Activated naive CD4-positive, alpha-beta T cell treated with Interleukin-2 at 50 U/mL for 16 hours (primary cell): ENCODE measurements around the gene RAD51B.
"Not testable (repeated sequence)": the region's sequence is repeated elsewhere in the genome, so short reads cannot be mapped to it uniquely, and the experiment has no call there.

Experiments used
- DNase-seq: peaks from one replicate; pipeline ENCODE4 v3.0.0-alpha.2; 2020

The RAD51B gene

GRCh38 chr14:68752271-68753006, 932.9 kb downstream of the RAD51B start:
- DNase-seq, result no peak

DNA sequence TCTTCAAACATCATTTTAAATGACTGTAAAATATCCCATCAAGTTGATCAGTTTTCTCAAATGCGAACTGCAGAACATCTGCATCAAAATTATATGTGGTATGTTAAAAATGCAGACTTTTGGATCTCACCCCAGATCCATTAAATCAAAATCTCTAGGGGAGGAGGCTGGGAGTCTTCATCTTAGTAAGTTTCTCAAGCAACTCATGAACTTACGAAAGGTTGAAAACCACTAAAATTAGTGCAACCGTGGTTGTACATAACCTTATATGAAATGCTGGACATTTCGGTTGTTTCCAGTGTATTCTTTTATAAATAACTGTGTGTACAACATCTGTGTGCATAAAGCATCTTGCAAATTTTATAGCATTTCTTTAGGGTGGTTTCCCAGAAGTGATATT, 934.1 kb downstream of the RAD51B start:
- DNase-seq, result no peak

- no peak for DNase-seq
Observed at GRCh38 chr14:68755016-68755353, 935.4 kb downstream of the RAD51B start.

- DNase-seq, result no peak
Observed at GRCh38 chr14:68756000-68756481, 936.5 kb downstream of the RAD51B start.

DNA sequence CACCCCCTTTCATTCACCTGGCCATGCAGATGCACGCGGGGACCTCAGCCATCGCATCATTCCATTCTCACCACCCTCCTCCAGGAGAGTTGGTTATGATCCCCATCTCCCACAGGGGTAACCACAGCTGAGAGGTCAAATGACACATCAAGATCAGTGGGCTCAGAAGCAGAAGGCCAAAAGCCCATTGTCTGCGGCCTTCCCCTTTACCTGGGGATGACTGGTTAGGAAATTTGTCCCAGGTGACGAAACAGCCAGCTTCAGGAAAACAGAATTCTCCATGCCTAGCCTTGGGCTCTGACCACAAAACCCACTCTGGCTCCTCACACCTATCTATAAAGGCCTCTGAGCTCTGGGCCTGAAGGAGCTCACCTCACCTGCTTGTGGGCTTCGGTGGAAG, 937.2 kb downstream of the RAD51B start:
- DNase-seq, result no peak

- DNase-seq, result no peak
Observed at GRCh38 chr14:68757618-68758081, 938.1 kb downstream of the RAD51B start.

GRCh38 chr14:68758301-68758700, 938.7 kb downstream of the RAD51B start:
- no peak for DNase-seq

DNA sequence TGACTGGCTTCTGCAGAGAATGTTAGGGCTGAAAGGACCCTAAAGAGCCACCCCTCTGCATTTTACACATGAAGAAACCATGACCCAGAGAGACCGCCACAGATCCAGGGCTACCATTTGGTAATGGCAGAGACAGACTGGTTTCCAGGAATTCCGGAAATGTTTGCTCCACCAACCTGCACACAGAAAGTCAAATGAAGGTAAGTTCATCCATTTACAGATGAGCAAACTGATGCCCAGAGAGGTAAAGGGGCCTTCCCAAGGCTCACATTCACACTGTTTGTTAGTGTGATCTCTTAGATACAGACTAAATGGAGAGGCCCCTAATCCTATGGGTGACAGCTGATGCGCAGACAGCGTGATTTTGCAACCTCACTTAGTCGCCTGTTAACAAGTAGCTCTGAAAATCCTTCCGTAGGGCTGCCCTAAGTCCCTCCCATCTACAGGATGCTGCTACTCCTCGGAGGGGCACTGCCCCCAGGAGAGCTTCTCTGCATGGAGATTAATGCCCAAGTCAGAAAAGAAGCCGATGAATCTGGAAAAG, 939.5 kb downstream of the RAD51B start:
- DNase-seq, result no peak

DNA sequence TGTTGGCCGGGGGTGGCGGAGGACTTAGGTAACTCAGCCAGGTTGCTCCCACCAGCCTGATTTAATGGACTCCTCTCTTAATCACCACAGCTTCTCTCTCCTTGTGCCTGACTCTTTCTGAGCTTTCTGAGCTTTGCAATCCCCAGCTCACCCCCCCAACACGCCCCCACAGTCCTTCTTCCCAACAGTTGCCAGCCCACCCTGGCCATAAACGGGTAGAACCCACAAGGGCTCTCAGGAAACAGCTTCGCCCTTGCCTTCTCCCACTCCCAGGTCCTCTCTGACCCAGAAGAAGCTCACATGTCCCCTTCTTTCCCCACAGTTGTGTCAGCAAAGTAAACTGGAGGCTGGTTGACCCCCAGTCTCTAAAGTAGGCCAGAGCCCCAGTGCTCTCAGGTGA, 940.4 kb downstream of the RAD51B start:
- no peak for DNase-seq

GRCh38 chr14:68760761-68761160, 941.2 kb downstream of the RAD51B start:
- no peak for DNase-seq

DNA sequence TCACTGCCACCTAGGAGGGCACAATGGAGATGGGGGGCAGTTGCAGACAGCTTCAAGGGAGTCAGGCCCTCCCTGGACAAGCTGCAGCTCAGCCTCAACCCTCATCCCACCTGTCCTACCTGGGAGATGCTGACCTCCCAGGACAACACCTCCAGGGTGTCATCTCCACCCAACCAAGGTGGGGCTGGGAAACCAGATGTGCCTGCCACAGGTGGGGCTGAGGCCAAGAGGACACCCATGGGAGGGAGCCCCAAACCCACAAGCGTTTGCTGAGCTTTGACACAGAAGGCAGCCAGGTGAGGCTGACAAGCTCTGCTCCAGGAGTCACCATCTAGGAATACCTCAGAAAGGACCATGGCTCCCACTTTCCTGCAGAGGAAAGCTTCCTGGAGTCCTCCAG, 941.8 kb downstream of the RAD51B start:
- no peak for DNase-seq

GRCh38 chr14:68762953-68763764, 943.6 kb downstream of the RAD51B start:
- no peak for DNase-seq

DNA sequence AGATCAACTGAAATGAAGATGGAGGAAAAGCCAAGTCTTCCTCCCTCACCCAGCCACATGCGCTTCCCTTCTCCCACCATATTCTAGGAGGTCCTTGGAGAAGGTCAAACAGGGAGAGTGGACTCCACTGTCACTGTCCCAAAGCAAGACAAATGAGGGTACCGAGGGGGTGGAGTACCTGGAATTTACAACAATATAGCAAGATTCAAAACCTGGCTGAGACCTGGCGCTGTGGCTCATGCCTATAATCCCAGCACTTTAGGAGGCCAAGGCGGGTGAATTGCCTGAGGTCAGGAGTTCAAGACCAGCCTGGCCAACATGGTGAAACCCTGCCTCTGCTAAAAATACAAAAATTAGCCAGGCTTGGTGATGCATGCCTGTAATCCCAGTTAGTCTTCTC, 944.3 kb downstream of the RAD51B start:
- DNase-seq, result not testable (repeated sequence)

DNA sequence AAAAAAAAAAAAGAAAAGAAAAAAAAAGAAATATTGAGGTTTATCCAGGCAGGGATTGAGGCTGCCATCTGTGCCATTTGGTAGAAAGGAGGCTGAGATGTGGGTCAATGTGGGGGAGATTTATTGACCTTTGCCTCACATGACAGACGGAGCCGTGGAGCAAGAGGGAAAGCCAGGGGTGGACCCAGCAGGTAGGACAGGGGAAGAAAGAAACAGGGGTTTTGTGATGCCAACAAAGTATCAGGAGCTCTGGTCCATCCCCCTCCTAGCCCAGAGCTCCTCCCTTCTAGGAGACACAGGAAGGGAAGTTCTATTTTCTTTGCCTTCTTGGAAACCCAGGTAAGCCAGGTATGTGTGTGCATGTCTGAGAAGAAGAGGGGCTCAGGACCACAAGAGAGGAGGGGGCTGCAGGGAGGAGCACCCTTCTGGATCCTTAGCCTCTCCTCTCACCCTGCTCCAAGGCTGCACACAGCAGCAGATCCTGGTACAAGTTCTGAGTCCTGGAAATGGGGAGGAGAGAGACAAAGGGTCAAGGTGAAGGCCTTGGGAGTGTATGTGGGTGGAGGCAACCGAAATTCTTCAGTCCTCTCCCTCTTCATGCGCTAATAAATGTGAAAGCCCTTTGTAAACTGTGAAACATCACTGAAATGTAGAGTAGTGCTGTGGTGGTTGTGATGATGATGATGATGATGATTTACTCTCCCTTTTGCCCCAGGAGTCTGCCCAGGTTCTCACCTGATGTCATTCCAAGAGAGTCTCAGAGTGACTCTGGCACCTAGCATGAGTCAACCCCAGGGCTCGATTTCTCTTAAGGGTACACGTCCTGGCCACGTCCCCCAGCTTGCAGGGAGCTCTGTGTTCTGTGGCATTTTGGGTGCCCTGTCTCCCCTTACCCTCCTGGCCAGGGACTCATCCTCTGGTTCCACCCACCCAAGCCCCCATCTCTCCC, 947.0 kb downstream of the RAD51B start:
- no peak for DNase-seq

GRCh38 chr14:68767248-68767645, 947.7 kb downstream of the RAD51B start:
- no peak for DNase-seq

DNA sequence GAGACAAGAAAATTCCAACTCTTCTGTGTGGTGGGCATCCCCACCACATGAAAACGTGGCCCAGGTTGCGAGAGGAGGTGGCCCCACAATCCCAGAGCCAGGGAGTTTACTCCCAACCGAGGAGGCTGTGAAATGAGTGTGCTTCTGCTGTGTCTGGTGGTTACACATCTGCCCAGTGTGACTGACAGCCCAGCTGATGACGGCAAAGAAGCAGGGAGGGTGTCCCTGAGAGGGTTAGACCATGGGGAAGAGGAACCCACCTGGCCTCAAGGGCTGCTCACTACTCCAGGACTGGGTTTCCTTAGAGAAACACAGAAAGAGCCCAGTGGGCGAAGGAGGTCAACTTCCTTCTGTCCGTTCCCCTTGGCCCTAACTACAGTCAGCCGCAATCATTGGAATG, 948.7 kb downstream of the RAD51B start:
- no peak for DNase-seq

GRCh38 chr14:68770051-68770450, 950.5 kb downstream of the RAD51B start:
- DNase-seq, result no peak

GRCh38 chr14:68770553-68771286, 951.1 kb downstream of the RAD51B start:
- no peak for DNase-seq

DNA sequence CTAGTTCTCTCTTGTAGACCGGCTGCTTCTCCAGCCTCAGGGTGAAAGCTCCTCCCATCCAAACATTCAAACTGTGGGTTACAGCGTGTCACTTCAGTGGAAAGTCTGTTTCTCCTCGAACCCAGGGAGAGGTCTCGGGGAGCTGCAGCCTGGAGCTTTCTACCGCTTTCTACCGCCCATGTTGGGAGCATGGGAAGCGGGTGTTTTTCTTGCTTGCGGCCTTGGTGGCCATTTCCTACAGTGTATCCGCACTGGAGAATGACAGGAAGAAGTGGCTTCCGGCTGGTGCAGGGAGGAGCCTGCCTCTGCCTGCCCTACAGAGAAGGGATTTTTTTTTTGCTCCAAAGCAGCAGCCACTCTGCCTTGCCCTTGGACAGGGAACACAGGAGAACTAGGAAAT, 952.1 kb downstream of the RAD51B start:
- no peak for DNase-seq

DNA sequence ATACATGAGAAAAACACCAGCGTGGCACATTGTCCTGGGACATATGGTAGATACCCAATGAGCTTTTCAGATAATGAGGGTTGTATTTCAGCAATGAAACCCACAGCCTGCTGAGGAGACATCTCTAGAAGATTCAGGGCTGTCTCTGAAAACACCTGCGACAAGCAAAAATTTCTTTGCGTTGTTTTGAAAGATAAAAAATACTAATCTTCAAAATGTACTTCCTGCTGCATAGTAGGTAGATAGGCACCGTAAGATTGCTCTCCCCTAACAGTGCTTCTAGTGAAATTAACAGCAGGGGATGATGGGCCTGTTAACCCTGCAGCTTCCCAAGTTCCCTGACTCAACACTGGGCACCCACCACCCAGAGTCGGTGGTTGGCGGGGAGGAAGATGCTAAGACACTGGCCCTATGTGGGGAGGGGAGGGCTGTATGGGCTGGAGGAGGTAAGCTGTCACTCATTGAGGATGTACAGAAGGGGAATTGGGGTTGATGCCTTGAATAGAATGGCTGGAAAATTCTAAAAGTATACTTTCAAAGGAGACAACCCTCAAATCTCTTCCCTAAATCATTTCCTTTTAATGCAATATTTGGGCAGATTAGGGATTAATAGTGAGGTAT, 953.3 kb downstream of the RAD51B start:
- no peak for DNase-seq

GRCh38 chr14:68774771-68775613, 955.4 kb downstream of the RAD51B start:
- DNase-seq, result no peak
